SK-N-MC (cell line): ENCODE data around the gene HRH3.

Source experiments
- DNase-seq: peaks from one replicate; pipeline ENCODE4 v3.0.0-alpha.2; 2011; ENCODE audit warnings: low read depth, low spot score
- H3K27ac ChIP-seq: fragments of 200-600 bp; sonication (generic); 2 replicates; pipeline ENCODE4 v1.5.1; 2016; ENCODE audit warnings: mixed run types
- H3K36me3 ChIP-seq: fragments of 200-600 bp; sonication (generic); 2 replicates; pipeline ENCODE4 v1.6.1; 2017; ENCODE audit warnings: antibody characterized with exemption, low read length, mixed read lengths; ENCODE audit not compliant: insufficient read depth
- H3K4me3 ChIP-seq: fragments of 200-600 bp; sonication (generic); 2 replicates; pipeline ENCODE4 v1.5.1; 2016
- H3K9ac ChIP-seq: fragments of 200-600 bp; sonication (generic); 2 replicates; pipeline ENCODE4 v1.8.0; 2017; ENCODE audit warnings: mixed run types, mixed read lengths; ENCODE audit not compliant: insufficient read length
- H3K9me3 ChIP-seq: fragments of 200-600 bp; sonication (generic); 2 replicates; pipeline ENCODE4 v1.6.1; 2017; ENCODE audit warnings: low read depth, mild to moderate bottlenecking, antibody characterized with exemption, low read length, moderate library complexity, mixed read lengths
- EZH2 ChIP-seq: fragments of 200-600 bp; sonication (generic); IDR thresholded peaks from one replicate; pipeline ENCODE4 v1.6.1; 2017; ENCODE audit warnings: antibody characterized with exemption
- FOXP2 ChIP-seq: optimal IDR thresholded peaks from 2 replicates; pipeline ENCODE3; 2011; ENCODE audit warnings: mild to moderate bottlenecking, moderate library complexity; ENCODE audit not compliant: insufficient read depth; ENCODE audit errors: extremely low read length, control extremely low read depth
- POLR2AphosphoS5 ChIP-seq: IDR thresholded peaks from 2 replicates; pipeline ENCODE4 v1.6.1; 2012; ENCODE audit warnings: mild to moderate bottlenecking, low read depth, low read length, borderline replicate concordance

The HRH3 gene

DNA sequence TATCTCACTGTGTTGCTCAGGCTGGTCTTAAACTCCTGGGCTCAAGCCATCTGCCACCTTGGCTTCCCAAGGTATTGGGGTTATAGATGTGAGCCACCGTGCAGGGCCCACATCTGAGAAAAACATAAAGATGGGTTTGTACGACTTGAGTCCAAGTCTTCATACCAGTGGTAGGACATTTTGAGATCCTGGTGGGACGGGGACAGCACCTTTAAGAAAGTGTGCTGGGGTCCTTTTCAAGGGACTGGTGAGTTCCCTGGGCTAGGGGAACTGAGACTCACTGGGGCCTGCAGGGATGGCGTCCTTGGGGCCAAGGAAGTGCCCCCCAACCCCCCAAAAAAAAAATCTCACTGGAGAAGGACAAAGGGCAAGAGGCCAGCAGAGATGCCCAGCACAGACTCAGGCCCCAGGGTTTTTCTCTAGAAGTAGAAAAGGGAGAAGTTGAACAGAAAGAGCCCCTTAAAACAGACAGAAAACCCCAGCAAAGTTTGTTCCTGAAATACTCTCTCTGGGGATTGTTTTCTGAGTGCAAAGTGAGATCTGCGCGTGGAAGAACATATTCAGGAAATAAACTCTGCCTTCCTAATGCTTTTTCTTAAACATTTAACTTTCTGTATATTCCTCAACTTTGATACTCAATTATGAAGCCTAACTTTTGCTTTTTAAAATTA is 28.9 kb upstream of the HRH3 start:
- TF ChIP-seq POLR2AphosphoS5 (no peak), EZH2 (no peak), FOXP2 (no peak)
- Histone ChIP-seq H3K9ac (no peak overlapping the region), H3K27ac (no peak overlapping the region), H3K4me3 (no peak overlapping the region), H3K9me3 (no peaks in the 10 kb centered on the region), H3K36me3 (no peaks in the 10 kb centered on the region)
- no peak for DNase-seq

DNA sequence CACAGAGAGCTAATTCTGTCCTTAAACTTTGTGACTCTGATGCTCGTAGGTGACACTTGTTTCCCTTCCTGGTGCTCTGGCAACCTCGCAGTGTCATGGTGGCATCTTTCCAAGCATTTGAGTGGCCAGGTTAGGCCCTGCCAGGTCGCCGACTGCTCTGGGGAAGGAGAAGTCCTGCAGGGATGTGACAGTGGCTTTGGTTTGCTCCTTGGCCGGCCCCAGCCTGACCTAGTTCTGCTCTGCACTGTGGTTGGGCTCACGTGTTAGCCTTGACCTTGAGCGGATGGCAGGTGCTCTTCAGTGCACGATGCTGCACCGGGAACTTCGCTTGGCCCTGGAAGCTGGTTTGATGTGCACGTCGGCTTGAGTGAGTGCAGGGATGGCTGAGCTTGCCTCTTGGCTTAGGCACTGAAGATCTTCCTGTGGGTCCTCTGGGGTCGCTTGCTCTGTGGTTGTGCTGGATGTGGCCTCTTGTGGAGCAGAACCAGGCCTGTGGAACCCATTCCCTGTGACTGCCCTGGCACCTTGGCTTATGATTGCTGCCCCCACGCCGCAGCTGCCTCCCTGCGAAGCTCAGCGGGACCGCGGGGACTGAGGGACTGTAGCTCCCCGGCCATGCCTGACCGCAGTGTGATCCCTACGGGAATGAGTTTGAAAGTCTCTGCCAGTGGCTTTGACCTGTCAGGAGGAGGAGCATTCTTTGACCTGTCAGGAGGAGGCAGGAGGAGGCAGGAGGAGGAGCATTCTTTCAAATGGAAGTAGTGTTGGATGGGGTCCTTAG is 27.0 kb upstream of the HRH3 start:
- Histone ChIP-seq H3K9ac (no peak overlapping the region), H3K4me3 (no peak overlapping the region), H3K27ac (no peak overlapping the region), H3K36me3 (no peaks in the 10 kb centered on the region), H3K9me3 (no peaks in the 10 kb centered on the region)
- no peak for DNase-seq
- TF ChIP-seq POLR2AphosphoS5 (no peak), EZH2 (no peak), FOXP2 (no peak)

DNA sequence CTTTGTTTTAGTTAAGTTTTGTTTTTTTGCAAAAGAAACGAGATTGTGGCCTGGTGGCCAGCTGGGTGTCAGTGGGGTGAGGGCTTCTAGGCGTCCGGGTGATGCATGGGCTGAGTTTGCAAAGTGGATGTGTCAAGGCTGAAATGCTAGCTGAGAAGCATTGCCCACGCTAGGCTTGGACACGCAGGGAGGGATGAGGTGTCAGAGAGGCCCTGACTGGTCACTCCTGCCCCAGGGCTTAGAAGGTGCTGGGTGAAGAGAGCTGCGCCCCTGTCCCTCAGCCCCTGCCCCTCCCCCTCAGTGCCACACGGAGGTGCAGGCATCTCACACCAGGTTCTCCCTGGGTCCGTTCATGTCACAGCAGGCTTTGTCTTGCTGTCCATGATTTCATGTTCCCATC is 26.4 kb upstream of the HRH3 start:
- Histone ChIP-seq H3K9ac (no peak overlapping the region), H3K36me3 (no peaks in the 10 kb centered on the region), H3K9me3 (no peaks in the 10 kb centered on the region), H3K4me3 (no peak overlapping the region), H3K27ac (no peak overlapping the region)
- DNase-seq: no peak
- TF ChIP-seq EZH2: no peak
- no peak for TF ChIP-seq POLR2AphosphoS5
- no peak for TF ChIP-seq FOXP2

DNA sequence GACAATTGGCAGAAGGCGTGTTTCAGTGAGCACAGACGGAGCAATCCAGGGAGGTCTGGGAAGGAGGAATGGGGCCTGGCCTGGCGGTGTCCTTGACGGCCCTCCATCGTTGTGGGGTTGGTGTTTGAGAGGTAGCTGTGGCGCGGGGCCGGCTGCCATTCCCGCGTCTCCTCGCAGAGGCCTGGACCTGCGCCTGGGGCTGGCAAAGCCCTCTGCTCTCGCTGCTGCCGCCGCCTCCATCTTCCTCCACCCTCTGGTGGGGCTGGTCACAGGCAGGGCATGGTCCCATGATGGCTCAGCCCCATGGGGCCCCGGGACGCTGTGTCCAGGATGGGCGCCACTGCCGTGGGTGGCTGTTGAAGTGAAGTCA is 25.8 kb upstream of the HRH3 start:
- Histone ChIP-seq H3K27ac (no peak overlapping the region), H3K9me3 (no peaks in the 10 kb centered on the region), H3K36me3 (no peaks in the 10 kb centered on the region), H3K4me3 (no peak overlapping the region), H3K9ac (no peak overlapping the region)
- TF ChIP-seq POLR2AphosphoS5 (no peak), FOXP2 (no peak), EZH2 (no peak)
- no peak for DNase-seq

DNA sequence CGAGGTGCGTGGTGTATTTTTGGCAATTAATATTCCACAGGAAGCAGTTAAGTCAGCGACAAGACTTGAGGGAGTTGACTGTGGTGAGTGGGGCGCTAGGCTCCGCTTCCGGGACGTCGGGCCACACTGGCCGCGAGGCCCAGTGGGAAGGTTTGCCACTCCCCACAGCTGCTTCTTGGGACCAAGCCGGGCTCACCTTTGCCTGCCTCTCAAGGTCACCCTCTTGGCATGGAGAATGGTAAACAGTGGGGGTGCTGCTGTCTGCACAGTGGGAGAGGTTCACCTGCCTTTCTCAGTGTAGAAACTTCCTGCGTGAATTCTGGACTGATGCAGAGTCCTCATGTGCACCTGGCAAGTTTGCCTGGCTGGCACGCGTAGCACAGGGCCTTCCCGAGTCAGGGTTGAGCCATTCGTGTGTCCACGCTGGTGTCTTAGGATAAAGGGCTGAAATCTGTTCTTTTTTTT is 24.6 kb upstream of the HRH3 start:
- no peak for DNase-seq
- Histone ChIP-seq H3K27ac (no peak overlapping the region), H3K4me3 (no peak overlapping the region), H3K9ac (no peak overlapping the region), H3K36me3 (no peaks in the 10 kb centered on the region), H3K9me3 (no peaks in the 10 kb centered on the region)
- TF ChIP-seq FOXP2: no peak
- TF ChIP-seq POLR2AphosphoS5: no peak
- TF ChIP-seq EZH2: no peak

DNA sequence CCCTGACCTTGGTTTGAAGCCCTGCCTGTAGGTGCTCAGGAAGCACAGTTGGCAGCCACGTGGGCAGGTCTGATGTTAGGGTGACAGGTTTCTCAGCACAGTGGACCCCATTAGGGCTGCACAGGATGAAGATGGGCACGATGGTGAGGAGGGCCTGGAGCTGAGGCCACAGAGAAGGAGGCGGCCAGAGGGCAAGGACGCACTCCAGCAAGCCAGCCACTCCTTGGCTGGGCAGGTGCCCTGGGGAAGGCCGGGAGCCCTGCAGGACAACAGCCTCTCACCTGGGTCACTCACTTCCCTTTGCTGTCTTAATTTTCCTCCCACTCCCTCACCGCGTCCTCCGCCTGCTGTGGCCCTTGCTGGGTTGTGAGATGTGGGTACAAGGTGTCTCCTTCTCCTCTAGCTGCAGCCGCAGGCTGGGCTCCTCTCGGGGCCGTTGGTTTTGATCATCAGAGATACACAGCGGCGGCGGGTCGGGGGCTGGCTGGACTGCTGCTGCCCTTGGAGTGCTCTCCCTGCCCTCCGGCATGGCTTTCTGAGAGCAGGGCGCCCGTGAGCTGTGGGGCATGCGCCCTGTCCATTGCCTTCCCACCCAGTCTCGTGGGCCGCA is 23.9 kb upstream of the HRH3 start:
- TF ChIP-seq FOXP2: no peak
- TF ChIP-seq POLR2AphosphoS5: no peak
- no peak for TF ChIP-seq EZH2
- H3K36me3 ChIP-seq: no peaks in the 10 kb centered on the region
- no peak for DNase-seq
- no peak overlapping the region for H3K27ac ChIP-seq
- no peak overlapping the region for H3K4me3 ChIP-seq
- H3K9me3 ChIP-seq: no peaks in the 10 kb centered on the region
- H3K9ac ChIP-seq: no peak overlapping the region

DNA sequence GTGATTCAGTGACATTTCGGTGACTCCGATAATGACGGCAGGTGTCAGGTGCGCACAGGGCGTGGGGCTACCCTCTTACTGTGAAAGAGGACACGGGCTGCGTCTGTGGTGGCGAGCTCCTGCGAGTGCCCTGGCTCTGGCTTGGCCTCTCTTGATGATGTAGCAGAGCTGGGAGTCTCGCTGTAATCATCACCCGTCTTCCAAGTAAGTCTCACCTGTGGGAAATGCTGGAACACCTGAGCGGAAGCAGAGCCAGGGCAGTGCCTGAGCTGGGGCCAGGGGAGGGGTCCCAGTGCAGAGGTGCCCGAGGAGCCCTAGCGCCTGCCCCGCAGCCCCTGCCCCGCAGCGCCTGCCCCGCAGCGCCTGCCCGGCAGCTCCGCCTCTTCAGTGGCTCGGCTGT is 23.0 kb upstream of the HRH3 start:
- no peak for DNase-seq
- no peak overlapping the region for H3K4me3 ChIP-seq
- TF ChIP-seq FOXP2: no peak
- no peak for TF ChIP-seq POLR2AphosphoS5
- no peak for TF ChIP-seq EZH2
- H3K9me3 ChIP-seq: no peaks in the 10 kb centered on the region
- no peak overlapping the region for H3K27ac ChIP-seq
- no peaks in the 10 kb centered on the region for H3K36me3 ChIP-seq
- H3K9ac ChIP-seq: no peak overlapping the region

DNA sequence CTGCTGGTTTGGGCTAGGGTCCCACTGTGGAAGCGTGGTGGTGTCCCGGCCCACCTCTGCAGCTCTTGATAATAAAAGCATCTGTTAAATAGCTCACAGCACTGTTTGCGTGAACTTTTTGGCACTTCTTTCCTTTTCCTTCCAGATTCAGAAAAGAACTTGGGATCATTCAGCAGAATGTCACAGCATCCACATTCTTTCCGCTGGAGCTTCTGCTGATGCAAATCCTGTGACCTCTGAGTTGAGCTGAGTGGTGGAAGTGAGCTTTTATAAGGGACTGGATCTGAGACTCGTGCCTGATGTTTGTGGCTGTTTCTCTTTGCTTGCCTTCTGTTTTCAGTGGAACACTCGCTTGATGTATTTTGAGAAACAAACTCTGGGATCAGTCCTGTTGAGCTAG is 22.1 kb upstream of the HRH3 start:
- no peaks in the 10 kb centered on the region for H3K36me3 ChIP-seq
- no peaks in the 10 kb centered on the region for H3K9me3 ChIP-seq
- no peak overlapping the region for H3K27ac ChIP-seq
- no peak overlapping the region for H3K9ac ChIP-seq
- H3K4me3 ChIP-seq: no peak overlapping the region
- TF ChIP-seq FOXP2 (no peak), EZH2 (no peak), POLR2AphosphoS5 (no peak)
- DNase-seq: no peak
